HG02759 (cell line): Measurements from ENCODE around the gene JMJD6.
"Not testable (repeated sequence)": the region's sequence is repeated elsewhere in the genome, so short reads cannot be mapped to it uniquely, and the experiment has no call there.

Experiments
- ATAC-seq: cut with Tn5 transposase; IDR thresholded peaks from one replicate; pipeline ENCODE4 v1.9.1; 2021; ENCODE audit warnings: mild to moderate bottlenecking, moderate library complexity; ENCODE audit not compliant: unreplicated experiment

JMJD6 gene

GRCh38 chr17:76718516-76718915 is 7.9 kb downstream of the JMJD6 start:
- ATAC-seq = no peak

- ATAC-seq = no peak
Observed at GRCh38 chr17:76716839-76717215, 9.6 kb downstream of the JMJD6 start.

- no peak for ATAC-seq
Observed at GRCh38 chr17:76716146-76716838, 10.1 kb downstream of the JMJD6 start.

DNA sequence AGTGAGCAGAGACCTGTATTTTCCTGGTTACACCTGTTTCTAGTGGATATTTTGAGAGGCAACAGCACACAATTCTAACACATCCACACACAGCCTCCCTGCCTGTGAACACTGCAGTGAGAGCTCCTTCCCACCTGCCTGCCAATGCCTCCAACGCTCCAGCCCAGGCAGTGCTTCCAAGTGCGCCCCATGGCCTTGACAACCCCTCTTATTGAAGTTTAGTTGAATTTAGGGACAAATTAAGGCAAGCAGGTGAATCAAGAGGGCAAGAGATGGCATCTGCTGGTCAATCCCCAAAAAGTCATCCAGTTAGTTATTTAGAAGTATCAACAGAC is 10.9 kb downstream of the JMJD6 start:
- ATAC-seq = no peak

DNA sequence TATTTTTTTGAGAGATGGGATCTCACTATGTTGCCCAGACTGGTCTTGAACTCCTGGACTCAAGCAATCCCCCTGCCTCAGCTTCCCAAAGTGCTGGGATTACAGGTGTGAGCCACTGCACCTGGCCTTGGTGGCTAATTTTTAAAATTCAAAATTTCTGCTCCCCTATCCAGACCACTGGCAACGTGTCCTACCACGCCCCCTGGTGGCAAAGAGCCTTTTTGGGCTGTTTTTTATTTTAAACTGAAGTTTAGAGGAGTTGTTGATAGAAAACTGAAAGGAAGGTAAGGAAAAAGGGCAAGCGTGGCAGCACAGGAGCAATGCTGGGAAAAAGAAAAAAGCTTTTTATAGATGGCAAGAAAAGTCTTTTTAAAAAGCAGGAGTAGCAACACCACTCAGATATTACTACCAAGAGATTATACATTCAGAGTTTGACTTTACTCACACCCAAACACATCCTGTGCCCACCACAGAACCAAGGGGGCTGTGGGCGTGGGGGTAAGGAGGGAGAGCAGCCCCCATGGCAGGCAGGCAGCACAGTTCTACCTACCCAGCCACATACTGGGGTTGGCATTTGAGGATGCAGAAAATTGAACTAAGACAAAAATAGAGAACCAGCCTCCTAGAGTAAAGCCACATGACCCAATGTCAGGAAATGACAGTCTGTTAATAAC is 11.4 kb downstream of the JMJD6 start:
- ATAC-seq = no peak

GRCh38 chr17:76714336-76714735 is 12.1 kb downstream of the JMJD6 start:
- ATAC-seq = no peak

GRCh38 chr17:76713765-76714164 is 12.6 kb downstream of the JMJD6 start:
- no peak for ATAC-seq

DNA sequence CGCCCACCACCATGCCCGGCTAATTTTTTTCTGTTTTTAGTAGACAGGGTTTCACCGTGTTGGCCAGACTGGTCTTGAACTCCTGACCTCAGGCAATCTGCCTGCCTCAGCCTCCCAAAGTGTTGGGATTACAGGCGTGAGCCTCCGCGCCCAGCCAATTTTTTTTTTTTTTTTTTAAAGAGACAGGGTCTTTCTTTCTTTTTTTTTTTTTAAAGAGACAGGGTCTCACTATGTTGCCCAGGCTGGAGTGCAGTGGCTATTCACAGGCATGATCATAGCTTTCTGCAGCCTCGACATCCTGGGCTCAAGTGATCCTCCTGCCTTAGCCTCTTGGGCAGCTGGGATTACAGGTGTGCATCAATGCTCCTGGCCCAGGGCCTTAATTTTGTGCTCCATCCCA is 14.1 kb downstream of the JMJD6 start:
- ATAC-seq = not testable (repeated sequence)

- peak; percentile 60 for ATAC-seq
Observed at GRCh38 chr17:76710863-76711611, 15.4 kb downstream of the JMJD6 start, which contains the start of gene MXRA7. TSS of gene MXRA7 (minus strand) at chr17:76710965. CDS start at chr17:76710946, 19 bp downstream.

DNA sequence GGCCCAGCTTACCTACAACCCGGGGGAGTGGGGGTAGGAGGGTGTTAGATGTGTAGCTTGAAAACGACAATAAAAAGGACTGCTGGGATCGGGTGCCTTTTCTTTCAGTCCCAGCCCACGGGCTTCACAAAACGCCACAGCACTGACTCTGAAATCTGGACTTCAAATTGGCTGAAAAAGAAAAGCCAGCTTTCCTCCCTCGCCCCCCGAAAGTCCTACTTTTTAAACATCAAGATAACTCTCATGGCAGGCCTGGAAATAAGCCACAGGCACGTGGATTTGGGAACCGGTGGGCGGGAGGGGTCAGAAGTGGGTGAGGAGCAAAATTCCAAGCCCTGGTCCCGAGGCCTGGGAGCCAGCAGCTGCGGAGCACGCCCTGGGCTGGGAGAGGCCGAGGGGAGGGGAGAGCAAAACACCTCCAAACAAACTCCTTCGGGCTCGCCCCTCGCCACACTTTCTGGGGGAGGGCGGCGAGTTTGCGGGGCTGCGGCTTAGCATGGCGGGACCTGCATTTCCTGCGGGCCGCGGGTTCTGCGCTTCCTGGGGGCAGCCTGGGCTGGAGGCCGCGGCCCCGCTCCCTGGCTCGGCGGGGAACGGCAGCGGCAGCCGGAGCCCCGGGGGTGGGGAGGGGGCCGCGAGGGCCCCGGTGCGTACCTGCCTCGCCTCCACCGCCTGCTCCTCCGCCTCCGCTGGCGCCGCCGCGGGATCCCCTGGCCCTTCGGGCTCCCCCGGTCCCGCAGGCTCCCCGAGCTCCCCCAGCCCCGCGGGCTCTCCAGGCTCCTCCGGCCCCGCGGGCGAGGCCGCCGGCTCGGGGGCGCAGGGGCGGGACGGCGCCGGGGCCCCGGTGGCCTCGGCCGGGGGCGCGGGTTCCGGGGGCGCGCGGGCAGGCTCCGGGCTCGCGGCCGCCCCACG is 16.2 kb downstream of the JMJD6 start:
- ATAC-seq = peak; percentile 35

DNA sequence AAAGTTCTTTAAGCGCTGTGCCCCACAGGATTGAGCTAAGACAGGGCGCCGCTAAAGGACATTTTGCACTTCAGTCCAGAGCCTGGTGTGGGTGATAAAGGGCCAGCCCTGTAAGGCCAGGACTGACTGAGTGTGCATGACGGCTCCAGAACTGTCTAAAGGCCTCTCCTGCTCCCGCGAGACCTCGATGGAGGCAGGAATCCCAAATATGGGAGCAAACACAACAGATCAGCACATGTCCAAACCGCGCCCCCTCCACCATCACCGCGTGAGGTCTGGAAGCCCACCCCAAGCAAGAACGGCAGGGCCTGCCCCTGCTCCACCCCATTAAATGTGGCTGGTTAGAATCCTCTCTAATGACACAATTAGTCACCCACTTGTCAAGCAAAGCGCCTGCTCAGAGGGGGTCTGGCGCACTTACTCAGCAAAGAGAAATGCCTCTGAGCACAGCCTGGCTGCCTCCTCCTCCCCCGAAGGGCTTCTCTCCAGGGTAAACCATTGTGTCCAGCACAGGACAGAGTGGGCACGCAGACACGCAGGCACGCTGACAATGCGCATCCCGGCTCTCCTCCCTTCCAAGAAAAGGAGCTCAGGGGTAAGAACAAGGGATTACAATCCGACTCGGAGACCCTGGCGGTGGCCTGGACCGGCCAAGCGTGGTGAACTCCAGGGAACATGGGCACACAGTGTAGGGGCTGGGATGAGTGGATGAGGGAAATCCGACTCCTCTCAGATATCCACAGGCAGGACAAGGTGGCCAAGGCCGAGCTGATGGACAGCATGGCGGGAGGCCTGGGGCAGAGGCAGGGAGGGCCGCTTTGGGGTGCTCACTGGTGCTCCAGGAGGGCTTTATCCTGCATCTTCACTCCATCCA is 17.1 kb downstream of the JMJD6 start:
- ATAC-seq = no peak

GRCh38 chr17:76707985-76708807 is 18.2 kb downstream of the JMJD6 start:
- no peak for ATAC-seq

GRCh38 chr17:76706817-76707216 is 19.6 kb downstream of the JMJD6 start:
- ATAC-seq = no peak

DNA sequence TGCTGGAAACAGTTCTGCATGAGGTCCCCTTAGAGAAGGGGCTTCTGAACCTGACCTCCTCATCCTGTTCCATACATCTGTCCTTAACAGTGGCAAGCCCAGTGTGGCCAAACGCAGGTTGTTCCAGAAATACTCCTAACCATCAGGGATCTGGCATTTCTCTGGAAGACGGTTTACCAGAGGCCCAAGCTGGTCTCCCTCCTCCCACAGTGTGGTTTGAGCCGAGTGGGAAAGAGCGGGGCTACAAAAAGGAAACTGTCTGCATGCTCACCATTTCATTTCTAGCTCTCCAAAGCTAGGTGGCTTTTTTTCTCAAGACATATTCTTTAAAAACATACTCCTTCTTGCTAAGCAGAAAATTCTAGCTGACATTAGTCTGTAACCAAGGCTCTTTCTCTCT is 21.6 kb downstream of the JMJD6 start:
- no peak for ATAC-seq

DNA sequence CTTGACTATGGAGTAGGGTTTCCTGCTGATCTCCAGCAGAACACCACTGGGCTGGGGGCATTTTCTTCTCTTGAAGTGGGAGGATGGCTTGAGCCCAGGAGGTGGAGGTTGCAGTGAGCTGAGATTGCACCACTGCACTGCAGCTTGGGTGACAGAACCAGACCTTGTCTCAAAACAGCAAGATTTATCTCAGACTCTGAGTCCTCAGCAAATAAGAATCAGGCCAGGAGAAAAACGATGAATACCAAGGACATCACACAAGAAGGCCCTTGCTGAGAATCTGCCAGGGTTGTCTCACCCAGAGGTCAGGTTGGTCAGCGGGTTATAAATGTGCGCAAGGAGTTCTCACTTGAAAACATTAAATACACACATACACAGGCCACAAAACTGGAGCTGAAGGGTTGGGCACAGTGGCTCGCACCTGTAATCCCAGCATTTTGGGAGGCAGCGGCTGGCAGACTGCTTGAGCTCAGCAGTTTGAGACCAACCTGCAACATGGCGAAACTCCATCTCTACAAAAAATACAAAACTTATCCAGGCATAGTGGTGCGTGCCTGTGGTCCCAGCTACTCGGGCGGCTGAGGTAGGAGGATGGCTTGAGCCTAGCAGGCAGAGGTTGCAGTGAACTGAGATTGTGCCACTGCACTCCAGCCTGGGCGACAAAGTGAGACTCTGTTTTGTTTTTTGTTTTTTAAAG is 23.3 kb downstream of the JMJD6 start:
- no peak for ATAC-seq

DNA sequence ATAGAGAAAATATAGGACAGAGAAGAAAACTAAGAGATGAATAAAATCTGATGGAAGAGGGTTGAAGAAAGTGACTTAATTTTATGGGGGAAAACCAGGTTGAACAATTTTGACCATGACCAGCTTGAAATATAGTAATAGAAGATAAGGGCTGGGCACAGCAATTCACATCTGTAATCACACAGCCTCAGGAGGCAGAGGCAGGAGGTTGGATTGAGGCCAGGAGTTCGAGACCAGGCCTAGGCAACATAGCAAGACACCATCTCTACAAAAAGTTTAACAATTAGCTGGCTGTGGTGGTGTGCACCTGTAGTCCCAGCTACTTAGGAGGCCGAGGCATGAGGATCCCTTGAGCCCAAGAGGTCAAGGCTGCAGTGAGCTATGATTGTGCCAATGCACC is 24.3 kb downstream of the JMJD6 start:
- no peak for ATAC-seq

DNA sequence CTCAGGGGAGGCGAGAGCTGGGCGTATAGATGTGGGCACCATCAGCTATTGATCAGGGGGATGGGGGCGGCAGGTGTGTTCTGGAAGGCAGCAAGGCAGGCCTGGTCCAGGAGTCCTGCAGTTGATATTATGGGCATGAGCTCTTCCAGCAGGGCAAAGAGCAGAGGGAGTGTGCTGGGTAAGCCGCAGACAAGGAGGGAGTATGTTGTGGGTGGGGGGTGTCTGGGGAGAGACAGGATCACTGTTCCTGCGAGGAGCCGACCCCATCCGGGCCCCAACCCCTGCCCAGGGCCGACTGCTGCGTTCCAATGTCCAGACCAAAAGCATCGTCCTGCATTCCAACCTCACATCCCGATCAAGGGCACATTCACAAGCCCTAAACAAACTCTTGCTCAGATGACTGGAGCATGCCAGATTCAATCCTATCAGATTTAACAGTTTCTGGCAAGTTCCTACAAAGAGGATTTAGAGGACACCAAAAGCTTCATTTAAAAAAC is 24.9 kb downstream of the JMJD6 start:
- no peak for ATAC-seq
